HG03520 (cell line): ENCODE measurements around the gene HIF3A.
"Not testable (repeated sequence)": the region's sequence is repeated elsewhere in the genome, so short reads cannot be mapped to it uniquely, and the experiment has no call there.

Experiments
- ATAC-seq: cut with Tn5 transposase; IDR thresholded peaks from one replicate; pipeline ENCODE4 v1.9.1; 2021; ENCODE audit warnings: mild to moderate bottlenecking, moderate library complexity; ENCODE audit not compliant: unreplicated experiment

Gene HIF3A

DNA sequence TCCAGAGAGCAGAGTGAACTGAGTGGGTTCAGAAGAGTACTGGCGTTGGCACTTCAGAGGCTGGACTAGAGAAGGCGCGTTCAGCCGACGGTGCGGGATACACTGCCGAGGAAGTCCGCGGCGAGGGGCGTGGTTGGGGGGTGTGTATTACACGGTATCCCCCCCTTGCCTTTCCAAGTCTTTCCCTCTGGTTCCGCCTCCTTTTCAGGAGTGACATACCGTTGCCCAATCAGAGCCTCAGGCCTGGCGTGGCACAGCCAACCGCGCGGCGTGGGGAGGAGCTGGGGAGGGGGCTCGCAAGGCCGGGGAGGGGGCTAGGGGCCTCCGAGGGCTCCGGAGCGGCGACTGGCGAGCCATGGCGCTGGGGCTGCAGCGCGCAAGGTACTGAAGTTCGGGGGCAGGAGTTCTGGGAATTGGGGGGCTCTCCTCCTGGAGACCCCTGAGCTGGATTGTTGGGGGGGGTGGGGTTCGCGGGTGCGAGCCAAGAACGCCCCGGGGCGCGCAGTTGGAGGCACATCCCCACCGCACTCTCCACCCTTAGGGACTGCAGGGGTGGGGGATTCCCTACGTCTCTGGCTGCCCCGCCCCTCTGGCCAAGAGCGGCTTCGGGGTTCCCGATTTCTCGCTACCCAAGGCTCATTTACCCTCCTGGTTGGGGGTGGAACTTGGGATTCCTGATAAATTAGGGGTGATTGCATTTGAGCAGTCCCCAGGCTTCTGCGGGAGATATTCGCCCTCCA lies at the start of gene HIF3A:
Gene HIF3A (plus strand): TSS at position 321 of the 740 bp plus-strand sequence. CDS start 35 bp downstream, at position 356.
- ATAC-seq: no peak

DNA sequence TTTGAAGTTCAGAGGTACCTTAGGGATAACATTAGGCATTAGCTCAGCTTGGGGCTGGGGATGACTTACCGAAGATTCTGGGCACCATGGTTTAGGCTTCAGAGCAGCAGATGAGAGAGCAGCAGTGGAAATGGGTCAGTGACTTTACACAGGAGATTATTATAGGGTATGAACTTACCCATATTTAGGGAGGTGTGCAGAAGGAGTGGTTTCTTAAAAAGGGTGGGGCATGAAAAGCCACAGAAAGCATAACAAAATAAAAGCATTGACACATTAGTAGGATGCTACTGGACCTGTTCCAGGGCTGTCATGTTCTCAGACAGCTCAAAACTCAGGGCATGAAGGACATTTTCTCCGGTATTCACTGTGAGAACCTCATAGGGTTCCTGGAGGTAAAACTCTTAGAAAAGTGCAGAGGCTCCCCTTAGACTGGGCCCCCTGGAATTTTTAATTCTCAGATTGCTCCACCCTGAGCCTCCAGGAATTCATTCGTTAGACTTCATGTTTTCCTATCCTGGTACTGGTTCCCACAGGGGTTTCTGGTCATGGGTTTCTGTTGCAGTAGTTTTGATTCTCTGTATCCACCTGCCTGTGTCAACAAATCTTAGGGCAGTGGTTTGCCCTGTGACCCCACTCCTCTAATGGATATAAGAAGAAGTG lies 46.6 kb upstream of the HIF3A start:
- ATAC-seq: no peak

DNA sequence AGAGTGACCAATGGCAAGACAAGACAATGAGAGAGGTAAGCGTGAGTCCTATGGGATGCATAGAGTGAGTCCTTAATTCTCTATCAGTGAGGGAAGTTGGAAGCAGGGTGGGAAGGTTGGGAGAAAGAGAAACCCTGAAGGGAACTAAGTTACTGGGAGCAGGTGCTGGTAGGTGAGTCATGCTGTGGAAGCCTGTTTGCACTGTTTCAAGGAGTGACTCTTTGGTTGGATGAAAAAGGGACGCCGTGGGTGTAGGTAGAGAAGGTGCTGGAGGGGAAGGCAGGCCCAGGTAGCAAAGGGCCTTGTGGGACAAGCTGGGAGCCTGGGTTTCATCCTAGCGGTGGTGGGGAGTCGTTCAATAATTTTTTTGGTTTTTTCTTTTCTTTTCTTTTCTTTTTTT lies 45.4 kb upstream of the HIF3A start:
- no peak for ATAC-seq

DNA sequence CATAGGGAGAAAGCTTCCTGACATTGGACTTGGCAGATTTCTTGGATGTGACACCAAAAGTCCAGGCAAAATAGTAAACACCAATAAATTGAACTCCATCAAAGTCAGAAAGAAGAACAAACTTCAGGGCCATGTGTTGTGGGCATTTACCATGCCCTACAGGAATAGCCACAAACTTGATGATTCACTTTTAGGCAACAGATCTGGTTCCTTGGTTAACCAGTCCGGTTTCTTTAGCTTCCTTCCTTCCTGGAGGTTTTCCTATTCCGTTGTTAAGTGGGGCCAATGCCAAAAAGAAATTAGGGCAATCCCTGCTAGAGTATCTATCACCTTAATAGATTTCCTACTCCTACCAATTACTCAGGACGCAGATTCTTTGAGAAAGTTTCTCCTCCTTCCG lies 42.1 kb upstream of the HIF3A start:
- ATAC-seq: no peak

DNA sequence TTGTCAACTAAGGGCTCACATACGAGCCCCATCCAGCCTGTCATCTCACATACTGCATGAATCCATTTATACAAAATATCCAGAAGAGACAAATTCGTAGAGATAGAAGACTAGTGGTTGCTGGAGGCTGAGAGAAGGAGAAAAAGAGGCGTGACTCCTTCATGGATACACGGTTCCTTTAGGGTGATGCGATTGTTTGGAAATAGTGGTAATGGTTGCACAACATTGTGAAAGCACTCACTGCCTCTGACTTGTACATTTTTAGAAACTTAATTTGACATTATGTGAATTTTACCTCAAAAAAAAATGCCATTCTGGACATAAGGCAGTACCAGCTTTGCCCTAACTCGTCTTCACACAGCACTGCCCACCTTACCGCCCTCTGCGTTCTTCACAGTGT lies 40.0 kb upstream of the HIF3A start:
- ATAC-seq: no peak

DNA sequence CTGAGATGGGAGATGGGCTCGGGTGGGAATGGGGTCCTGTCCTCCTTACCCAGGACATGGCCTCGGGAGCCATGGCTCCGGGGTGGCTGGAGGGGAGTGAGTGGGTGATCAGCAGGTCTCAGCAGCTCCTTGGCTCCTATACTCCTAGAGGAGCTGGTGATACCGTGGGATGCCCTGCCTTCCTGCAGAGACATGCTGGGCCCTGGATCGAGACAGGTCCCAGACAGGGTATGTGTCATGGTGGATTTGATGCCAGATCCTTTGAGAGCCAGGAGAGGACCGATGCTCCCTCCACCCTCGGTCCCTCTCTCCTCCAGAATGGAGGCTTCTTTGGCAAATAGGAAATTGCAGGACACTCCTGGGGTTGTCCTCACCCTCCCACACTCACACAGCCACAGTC lies 35.3 kb upstream of the HIF3A start:
- ATAC-seq: not testable (repeated sequence)

DNA sequence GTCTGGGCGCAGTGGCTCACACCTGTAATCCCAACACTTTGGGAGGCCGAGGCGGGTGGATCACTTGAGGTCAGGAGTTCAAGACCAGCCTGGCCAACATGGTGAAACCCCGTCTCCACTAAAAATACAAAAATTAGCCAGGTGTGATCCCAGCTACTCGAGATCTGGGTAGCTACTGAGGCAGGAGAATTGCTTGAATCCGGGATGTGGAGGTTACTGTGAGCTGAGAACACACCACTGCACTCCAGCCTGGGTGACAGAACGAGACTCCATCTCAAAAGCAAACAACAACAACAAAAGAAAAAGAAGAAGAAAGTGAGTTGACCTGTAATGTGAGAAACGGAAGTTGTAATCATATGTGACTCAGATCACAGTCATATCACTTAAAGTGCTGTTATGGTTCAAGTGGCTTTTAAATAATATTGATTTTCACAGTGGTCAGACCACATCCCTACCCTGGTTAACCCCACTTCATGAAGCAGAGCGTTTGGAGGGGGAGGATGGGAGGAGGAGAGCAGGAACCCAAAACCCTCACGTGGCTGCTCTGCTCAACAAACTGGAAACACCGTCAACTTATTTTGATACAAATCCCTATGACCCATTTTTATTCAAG lies 34.1 kb upstream of the HIF3A start:
- not testable (repeated sequence) for ATAC-seq

DNA sequence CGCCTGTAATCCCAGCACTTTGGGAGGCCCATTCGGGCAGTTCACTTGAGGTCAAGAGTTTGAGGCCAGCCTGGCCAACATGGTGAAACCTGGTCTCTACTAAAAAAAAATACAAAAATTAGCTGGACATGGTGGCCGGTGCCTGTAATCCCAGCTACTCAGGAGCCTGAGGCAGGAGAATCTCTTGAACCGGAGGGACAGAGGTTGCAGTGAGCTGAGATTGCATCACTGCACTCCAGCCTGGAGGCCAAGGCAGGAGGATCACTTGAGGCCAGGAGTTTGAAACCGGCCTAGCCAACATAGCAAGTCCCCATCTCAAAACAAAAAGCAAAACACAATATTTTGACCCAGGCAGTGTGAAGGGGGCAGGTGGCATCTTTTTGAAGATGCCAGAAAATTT lies 32.0 kb upstream of the HIF3A start:
- ATAC-seq: not testable (repeated sequence)

DNA sequence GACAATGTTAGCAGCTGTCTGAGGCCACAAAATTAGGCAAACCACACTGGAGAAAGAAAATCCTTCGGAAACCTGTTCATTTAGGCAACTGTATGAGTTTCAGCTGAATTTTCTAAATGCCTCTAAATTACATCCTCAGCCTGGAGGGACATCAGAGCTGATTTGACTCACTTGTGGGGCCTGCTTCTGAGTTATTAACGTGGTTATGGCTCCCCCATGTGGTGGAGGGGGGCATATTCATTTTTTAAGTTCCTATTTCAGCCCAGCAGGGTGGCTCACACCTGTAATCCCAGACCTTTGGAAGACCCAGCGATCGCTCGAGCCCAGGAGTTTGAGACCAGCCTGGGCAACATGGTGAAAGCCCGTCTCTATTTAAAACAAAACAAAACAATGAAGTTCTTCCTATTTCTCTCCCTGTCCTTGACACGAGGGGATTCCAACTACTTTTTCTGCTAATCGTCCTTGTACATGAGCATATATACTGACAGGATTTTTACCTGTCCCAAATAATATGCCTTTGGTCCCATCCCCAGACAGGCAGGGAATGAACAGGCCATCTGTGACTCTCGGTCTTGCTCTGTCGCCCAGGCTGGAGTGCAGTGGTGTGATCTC lies 31.5 kb upstream of the HIF3A start:
- no peak for ATAC-seq

DNA sequence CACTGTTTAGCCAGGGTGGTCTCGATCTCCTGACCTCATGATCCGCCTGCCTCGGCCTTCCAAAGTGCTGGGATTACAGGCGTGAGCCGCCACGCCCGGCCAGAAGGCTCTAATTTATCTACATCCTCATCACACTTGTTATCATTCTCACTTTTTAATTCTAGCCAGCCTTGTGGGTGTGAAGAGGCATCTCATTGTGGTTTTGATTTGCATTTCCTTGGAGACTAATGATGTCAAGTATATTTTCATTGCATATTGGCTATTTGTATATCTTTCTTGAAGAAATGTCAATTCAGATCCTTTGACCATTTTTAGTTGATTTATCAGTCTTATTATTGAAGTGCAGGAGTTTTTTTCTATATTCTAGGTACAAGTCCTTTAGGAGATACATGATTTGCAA lies 27.7 kb upstream of the HIF3A start:
- ATAC-seq: no peak

DNA sequence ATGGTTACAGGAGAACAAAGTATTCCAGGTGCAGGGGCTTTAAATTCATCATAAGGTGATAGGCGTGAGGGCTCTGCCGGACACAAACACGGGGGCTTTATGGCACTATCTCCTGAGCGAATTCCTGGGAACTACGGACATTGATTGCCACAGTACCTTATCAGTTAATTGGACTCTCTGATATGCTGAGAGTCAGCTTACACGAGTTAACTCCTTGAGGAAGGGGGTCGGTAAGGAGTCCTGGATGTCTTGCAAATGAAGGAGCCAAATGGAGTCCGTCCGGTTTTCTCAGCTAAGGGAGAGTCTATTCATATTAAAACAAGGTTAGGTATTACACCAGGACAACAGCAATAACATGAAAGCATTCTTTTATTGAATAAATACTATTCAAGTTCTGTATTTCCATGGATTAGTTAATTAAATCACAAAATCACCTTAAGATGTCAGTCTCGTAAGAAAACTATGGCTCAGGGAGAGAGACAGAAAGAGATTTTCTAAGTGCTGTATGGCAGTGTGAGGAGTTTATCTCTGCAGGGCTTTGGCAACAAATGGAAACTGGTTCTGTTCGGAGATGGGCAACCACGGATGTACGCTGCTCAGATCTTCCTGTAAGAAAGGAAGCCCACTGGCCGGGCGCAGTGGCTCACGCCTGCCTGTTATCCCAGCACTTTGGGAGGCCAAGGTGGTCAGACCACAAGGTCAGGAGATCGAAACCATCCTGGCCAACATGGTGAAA lies 26.2 kb upstream of the HIF3A start:
- ATAC-seq: no peak

DNA sequence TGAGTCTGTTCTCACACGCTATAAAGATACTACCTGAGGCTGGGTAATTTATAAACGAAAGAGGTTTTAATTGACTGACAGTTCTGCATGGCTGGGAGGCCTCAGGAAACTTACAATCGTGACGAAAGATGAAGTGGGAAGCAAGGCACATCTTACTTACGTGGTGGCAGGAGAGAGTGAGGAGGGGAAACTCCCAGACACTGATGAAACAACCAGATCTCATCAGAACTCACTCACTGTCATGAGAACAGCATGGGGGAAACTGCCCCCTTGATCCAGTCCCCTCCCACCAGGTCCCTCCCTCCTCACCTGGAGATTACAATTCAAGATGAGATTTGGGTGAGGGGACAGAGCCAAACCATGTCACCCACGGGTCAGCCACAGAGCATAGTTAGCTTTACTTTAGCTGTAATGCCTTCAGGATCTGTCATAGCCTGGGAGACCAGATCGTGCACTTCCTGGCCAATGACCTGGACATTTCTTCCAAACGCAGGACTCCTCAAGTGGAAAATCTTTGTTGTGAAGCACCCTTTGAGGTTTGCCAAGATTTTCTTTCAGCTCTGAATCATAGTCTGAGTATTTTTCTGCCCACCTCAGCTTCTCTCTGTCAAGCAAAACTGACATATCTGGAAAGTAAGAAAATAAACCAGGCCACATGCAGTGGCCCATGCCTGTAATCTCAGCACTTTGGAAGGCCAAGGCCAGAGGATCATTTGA lies 25.2 kb upstream of the HIF3A start:
- no peak for ATAC-seq

DNA sequence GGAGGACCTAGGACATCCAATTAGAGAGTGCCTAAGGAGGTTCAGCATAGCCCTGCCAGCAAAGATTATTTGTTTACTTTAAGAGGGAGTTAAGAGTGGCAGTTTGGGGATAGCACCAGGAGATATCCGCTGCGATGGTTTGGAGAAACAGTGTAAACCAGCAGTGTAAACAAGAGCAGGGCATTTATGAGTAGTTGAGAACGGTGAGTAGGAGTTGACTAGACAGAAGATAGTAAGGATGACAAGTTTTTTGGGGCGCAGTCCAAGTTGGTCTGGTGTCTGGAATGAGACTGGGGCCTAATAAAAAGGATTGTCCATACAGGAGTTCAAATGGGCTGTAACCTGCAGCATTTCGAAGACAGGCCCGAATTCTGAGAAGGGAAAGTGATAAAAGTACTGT lies 22.9 kb upstream of the HIF3A start:
- ATAC-seq: not testable (repeated sequence)

DNA sequence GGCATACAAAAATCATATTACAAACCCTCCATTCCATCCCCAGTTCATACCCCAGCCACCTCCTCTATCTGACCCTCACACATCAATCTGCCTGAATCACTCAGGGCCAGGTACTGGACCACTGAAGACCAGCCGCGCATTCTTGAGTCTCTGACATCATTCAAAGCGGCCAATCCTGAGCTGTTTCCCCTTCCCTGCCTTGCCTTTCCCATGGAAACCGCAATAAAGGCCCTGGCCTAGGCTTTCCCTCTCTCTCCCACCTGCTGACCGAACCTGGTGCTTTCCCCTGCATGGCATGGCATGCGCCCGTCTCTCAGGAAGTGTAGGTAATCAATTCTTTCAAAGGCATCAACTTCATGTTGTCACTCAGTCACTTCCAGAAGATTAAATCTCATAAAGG lies 17.7 kb upstream of the HIF3A start:
- ATAC-seq: no peak

DNA sequence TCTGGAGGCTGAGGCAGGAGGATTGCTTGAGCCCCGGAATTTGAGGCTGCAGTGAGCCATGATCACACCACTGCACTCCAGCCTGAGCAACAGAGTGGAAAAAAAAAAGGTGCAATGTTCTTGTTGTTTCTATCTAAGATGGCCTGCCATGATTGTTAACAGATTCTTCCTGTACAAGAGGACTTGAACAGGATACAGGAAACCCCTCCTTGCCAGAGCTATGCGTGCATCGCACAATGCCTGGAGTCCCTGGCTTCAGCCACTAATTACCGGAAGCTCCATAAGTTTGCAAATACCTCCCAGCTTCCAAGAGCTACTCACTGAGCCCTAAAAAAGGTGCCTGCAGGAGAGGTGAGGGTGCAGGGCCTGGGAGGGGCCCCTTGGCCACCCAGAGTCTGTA lies 13.1 kb upstream of the HIF3A start:
- ATAC-seq: no peak

DNA sequence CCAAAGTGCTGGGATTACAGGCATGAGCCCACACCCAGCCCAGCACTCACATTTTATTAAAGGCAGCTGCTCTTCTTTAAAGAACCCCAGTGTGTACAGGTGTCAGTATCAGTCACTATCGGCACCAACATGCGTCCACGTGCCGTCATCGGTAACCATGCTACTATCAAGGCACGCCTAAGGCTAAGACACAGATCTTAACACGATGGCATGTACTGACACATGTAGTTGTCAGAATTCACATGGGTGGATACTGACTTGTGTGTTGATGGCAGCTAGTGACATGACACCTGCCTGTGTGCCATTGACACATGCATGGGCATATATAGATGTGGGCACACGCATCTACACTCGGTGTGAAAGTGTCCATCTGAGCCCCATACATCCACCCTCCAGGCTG lies 12.2 kb upstream of the HIF3A start:
- ATAC-seq: no peak

DNA sequence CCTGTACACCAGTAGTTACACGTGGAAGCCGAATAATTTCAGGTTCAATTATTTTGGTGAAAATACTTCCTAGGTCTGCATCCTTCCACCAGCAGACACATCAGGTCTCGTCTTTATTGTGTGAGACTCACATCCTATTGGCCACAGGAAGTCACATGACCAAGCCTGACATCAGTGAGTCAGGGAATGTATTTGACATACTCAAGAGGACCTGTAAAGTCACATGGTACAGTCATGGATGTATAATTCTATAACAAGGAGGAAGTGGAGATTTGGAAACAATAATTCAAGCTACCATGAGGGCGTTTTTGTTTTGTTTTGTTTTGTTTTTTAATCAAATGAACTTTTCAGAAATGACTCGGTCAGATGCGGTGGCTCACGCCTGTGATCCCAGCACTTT lies 9.3 kb upstream of the HIF3A start:
- ATAC-seq: no peak

DNA sequence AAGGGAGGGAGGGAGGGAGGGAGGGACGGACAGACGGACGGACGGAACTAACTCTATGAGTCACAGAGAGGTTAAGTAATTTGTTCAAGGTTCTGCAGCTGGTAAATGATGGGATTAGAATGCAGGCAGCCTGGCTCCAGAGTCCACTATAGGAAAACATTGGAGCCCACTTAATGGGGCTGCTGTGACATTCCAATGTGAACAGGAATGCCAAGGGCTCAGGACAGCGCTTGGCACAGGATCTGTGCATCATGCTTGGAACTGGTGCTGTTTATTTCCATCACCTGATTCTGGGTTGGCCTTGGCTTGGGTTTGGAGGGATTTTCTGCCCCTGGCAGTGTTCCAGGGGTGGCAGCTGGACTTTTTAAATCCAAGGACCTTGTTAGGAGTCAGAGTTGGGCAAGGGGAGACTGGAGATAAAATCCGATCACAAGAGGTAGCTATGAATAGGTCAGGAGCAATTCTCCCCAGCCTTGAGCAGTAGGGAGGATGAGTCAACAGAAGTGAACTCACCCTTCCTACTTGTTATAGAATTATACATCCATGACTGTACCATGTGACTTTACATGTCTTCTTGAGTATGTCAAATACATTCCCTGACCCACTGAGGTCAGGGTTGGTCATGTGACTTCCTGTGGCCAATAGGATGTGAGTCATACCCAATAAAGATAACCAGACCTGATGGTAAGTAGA lies 7.8 kb upstream of the HIF3A start:
- no peak for ATAC-seq

DNA sequence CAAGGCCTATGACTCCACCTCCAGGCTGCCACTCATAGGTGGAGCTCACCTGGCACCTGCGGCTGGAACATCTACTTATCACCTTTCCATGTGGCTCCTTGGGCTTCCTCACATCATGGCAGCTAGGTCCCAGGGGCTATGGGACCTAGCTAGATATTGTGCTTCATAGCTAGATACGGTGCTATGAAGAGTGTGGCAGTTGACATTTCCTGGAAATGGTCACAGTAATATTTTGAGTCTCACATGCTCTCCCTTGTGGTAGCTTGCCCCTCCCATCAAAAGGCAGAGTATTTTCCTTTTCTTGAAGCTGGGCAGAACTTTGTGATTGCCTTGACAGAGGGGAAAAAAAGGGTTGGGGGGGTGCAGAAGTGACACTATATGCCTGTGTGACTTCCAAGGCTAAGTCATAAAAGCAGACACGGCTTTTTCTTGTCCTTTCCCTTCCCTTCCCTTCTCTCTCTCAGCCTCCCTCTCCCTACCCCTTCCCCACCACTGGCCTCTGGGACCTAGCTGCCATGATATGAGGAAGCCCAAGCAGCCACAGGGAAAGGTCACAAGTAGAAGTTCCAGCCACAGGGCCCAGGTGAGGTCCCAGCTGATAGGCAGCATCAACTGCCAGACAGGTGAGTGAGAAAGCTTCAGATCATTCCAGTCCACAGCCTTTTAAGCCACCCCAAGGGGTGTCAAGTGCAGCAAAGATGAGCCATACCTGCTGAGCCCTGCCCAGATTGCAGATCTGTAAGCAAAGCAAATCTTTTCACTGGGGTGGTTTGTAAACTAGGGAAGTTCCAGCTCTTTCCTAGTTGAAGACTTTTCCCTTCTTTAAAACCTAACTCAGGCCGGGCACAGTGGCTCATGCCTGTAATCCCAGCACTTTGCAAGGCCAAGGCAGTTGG lies 6.9 kb upstream of the HIF3A start:
- ATAC-seq: no peak
